PC-9 (cell line): Measurements from ENCODE around the gene PHYHD1.

Experiments
- EZH2 ChIP-seq: fragments of 200-600 bp; sonication (generic); IDR thresholded peaks from 2 replicates; pipeline ENCODE4 v1.8.0; 2017; ENCODE audit warnings: antibody characterized with exemption, low read depth
- TF ChIP-seq, protein P1 (sequence below): fragments of 200-600 bp; sonication (generic); conservative IDR thresholded peaks from 2 replicates; pipeline ENCODE4 v1.6.1; 2017; ENCODE audit warnings: mixed run types, antibody characterized with exemption, mild to moderate bottlenecking, moderate library complexity

DNA sequence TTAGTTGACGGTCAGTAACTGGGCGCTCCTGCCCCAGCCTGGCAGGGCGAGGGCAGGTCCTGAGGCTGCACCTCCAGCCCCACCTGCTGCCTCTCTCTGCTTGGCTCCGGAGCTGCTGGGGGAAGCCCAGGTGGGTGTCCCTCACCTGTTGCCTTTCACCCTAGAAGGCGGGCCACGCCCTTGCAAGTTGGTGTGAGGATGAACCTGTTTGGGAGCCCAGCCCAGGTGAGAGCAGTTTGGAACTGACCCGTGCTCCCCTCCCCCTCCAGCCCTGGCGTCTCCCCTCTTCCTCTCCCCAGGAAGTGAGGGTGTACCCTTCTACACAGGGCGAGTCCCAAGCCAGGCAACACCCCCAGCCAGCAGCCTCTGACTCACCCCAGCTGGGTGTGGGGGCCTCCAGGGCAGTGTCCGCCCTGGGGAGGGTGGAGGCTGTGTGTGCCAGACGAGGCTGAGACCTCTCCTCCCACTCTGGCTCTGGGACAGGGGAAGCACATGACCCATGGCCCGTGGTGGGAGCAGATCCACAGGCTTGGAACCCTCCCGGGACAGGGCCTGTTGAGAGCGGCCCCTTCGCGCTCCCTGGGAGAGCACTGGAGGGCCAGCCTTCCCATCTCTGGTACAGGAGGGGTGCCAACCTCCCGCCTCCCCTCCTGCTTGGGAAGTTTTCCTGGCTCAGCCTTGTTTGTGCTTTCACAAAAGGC lies 28.4 kb upstream of the PHYHD1 start:
- TF ChIP-seq, protein P1, sequence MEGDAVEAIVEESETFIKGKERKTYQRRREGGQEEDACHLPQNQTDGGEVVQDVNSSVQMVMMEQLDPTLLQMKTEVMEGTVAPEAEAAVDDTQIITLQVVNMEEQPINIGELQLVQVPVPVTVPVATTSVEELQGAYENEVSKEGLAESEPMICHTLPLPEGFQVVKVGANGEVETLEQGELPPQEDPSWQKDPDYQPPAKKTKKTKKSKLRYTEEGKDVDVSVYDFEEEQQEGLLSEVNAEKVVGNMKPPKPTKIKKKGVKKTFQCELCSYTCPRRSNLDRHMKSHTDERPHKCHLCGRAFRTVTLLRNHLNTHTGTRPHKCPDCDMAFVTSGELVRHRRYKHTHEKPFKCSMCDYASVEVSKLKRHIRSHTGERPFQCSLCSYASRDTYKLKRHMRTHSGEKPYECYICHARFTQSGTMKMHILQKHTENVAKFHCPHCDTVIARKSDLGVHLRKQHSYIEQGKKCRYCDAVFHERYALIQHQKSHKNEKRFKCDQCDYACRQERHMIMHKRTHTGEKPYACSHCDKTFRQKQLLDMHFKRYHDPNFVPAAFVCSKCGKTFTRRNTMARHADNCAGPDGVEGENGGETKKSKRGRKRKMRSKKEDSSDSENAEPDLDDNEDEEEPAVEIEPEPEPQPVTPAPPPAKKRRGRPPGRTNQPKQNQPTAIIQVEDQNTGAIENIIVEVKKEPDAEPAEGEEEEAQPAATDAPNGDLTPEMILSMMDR: no peak
- TF ChIP-seq EZH2: no peak
